HG02678 (cell line): ENCODE results near the gene DIS3L.
A peak's percentile ranks its signal among the peaks of the same experiment; 100 is the strongest.
"Not testable (repeated sequence)": the region's sequence is repeated elsewhere in the genome, so short reads cannot be mapped to it uniquely, and the experiment has no call there.

Source experiments
- ATAC-seq: cut with Tn5 transposase; IDR thresholded peaks from one replicate; pipeline ENCODE4 v1.9.1; 2021; ENCODE audit warnings: mild to moderate bottlenecking, moderate library complexity; ENCODE audit not compliant: unreplicated experiment

The DIS3L gene

DNA sequence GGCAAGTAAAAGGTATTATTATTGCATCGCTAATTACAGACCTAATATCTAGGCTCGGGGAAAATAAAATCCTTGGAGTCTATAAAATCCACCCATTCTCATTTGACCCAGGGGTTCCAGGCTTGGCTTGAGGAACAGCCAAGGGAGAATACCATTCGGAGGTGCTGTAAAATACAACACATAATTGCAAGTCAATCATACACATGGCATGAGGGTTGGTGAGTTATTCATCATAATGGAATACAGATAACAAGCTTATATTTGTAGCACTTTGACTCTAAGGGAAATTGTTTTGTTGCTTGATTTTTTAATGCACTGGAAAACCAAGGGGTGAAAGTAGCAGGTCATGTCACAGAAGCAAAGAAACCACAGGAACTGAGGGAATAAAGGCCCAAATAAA is 16.8 kb upstream of the DIS3L start:
- ATAC-seq, result no peak

- ATAC-seq, result no peak
Measured at GRCh38 chr15:66278056-66278455, 15.3 kb upstream of the DIS3L start.

DNA sequence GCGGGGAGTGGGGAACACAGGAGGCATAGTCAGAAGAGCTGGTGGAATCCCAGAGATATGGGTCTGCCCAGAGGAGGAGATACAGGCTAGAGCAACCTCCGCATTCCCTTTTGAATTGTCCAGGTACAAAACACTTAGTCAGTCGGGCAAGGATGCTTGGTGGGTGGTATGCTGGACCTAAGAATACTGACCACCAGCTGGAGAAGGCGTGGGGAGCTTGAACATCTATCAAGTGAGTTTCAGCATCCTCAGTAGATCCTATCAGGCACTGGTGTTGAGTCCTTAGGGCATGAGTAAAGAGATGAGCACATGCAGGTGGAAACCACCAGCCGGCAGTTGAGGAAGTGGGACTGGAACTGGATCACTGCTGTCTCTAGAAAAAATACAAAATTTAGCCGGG is 14.7 kb upstream of the DIS3L start:
- no peak for ATAC-seq

DNA sequence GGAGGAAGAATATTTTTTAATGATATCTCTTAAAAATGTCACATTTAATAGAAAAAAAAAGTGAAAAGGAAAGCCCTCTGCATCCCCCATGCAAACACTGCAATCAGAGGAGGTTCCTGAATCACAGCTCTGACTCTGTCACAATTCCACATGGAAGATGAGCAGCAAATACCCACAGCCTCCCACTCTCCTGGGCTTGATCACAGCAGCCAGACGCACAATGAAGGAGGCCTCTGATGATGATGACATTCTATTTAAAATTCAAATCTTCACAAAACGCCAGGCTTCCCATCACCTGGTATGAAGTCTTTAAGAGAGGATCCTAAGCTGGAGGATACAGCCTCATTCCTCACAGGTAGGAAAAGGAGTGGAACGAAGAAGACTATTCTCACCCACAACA is 9.1 kb upstream of the DIS3L start:
- no peak for ATAC-seq

DNA sequence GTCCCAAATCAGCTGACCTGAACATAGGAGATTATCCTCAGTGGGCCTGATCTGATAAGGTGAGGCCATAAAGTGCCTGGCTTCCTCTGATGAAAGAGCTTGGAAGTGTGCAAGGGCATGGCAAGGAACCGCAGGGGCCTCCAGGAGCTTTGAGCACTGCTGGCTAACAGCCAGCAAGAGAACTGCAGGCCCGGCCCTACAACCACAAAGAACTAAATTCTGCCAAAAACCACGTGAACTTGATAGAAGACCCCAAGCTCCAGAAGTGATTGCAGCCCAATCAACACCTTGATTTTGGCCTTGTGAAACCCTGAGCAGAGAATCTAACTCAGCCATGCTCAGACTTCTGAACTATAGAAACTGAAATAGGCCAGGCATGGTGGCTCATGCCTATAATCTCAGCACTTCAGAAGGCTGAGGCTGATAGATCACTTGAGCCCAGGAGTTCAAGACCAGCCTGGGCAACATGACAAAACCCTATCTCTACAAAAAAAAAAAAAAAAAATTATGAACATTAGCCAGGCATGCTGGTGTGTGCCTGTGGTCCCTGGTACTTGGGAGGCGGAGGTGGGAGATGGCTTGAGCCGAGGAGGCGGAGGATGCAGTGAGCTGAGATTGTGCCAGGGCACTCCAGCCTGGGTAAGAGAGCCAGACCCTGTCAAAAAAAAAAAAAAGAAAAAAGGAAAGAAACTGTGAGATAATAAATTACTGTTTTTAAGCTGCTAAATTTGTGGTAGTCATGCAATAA is 7.7 kb upstream of the DIS3L start:
- ATAC-seq, result no peak

DNA sequence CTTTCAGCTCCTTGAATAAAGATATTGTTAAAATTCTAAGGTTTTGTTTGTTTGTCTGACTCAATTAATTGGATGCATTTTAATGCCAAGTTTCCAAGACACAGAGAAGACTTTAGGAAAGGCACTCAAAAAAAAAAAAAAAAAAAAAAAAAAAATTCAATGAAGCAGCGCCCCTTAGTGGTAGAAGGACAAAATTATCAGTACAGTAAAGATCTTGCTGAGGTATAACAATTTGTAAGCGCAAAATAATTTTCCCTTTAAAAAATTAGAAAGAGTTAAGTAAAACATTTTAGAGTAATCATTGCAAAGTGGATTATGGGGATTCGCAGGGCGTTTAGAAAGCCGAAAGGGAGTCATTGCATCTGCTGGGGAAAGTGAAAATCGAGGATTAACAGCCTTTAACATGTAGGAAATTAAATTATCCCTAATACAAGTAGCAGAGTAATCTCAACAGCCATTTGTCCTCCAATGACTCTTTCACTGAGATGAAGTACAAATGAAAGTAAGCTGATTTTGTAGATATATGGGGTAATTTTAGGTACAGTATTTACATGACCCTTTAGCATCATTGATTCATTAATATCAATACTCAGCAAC is 5.8 kb upstream of the DIS3L start:
- no peak for ATAC-seq

DNA sequence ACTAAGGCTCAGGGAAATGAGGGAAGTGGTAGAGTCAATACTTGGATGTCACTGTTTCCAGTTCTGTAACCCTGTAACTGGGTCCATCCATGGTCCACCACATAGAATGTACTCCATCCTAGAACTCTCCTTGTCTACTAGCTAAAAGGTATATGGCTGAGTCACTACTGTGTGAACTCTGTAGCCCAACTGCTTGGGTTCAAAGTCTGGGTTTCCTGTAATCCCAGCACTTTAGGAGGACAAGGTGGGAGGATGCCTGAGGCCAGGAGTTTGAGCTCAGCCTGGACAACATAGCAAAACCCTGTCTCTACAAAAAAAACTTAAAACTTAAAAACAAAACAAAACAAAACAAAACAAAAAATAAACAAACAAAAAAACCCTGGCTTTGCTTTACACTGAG is 5.3 kb upstream of the DIS3L start:
- ATAC-seq, result no peak

DNA sequence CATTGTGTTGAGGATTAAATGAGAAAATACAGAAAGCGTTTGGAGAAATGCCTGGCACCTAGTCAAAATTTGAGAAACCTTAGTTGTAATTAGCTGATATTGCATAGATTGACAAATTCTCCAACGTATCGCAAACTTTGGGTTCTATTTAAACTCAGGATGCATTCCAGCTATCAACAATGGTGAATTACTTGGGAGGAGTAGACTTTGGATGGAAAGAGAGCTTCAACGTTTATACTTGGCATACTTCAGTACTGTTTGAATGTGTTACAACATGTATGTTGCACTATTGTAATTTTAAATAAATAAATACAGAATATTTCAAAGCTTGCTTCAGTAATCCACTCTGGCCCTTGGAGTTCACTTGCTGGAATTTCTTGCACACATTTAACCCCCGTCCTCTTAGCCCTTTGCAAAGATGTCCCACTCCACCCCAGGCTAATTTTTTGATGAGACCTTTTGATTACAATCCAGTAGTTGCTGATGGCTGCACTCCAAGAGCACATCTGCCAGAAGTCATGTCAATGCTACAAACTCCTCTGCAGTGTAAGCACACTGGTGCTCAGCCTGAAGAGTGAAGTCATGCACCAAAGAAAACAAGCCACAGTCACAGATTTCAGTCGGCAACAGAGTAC is 4.7 kb upstream of the DIS3L start:
- ATAC-seq, result no peak

GRCh38 chr15:66290007-66290406 is 3.4 kb upstream of the DIS3L start:
- ATAC-seq, result no peak

- ATAC-seq, result no peak
Measured at GRCh38 chr15:66290518-66290917, 2.9 kb upstream of the DIS3L start.

DNA sequence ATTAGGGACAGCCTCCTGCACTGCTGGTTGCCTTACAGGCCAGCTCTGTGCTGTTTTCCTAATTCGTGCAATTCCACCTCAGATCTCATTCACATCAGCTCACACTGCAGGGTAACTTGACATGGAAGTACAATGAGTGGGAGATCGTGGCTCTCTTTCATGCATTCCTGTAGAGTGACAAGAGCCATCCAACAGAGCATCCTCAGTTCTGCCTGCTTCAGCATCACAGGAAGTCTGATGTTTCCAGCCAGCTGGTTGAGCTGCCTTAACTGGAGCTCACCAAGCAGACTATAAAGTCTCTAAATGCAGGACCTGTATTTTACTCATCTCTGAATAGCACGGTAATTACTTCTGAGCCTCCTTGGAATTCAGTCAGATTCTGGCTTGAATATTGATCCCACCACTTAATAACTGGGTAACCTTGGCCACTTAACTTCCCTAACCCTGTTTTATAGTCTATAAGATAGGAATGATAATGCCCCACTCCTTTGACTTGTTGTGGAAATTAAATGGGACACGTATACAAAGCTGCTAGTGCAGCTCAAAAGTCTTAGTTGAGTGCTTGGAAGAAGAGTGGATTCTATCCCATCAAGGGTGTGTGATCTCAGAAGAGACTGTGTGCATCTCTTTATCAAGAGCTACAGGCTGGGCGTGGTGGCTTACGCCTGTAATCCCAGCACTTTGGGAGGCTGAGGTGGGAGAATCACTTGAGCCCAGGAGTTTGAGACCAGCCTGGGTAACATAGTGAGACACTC is 1.4 kb upstream of the DIS3L start:
- ATAC-seq, result no peak

GRCh38 chr15:66292571-66293418 is 573 bp upstream of the DIS3L start:
- no peak for ATAC-seq

DNA sequence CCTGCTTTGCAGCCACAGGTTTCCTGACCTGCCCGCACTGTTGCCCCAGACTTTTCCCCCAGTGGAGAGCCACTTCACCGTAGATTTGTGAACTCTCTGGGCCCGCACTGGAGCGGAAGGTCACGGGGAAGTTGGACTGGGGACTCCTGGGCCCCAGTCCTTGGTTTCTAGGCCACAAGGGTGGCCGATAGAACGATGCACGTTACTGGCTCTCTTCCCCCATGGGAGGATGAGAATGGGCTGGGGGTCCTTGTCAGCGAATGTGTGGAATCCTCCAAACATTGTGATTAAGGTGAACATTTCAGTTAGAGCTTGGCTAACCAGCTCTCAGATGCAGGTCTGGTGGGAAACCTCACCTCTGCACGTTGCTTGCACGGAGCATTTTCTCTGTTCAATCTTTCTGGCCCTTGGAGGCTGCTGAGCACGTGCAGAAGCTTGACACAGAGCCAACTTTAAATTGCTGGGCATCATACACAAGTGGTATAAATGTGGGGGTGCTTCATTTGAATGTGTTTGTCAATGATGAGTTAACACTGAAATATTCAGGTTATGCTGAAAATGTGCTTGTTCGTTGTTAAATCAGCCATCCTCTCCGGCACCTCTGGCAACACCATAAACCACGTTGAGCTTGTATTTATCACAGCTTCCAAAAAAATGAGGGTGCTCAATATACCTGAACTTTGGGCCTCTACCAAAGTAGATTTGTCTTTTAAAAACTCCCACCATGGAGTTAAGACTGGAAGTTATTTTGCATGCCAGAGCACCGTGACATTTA is 976 bp downstream of the DIS3L start:
- peak; percentile 27 for ATAC-seq

DNA sequence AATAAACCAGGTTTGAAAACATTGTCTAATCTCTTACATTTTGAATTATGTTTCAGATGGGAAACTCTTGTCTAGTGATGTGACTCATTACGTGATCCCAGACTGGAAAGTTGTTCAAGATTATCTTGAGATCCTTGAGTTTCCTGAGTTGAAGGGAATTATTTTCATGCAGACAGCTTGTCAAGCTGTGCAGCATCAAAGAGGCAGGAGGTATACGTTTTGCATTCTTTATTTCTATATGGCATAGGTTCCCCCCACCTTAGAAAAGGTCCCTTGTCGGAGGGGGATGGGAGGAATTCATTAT is 1.5 kb downstream of the DIS3L start:
- ATAC-seq, result no peak

GRCh38 chr15:66296186-66296585 is 2.8 kb downstream of the DIS3L start:
- ATAC-seq, result no peak

DNA sequence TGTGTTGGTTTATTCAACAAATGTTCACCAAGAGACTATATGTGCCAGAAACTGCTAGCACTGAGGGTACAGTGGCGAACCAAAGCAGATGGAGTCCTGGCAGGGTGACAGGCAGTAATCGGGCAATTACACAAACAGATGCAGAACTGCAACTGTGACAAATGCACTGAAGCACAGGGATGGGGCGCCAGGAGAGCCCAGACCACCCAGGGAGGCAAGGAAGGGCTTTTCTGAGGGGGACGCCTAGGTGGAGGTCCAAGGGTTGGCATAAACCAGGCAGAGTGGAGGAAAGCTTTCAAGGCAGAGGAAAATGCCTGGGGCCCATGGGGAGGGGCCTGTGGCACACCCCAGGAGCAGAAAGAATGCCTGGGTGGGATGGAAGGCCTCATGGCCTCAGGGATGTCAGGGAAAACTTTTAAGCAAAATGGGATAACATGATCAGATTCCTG is 5.5 kb downstream of the DIS3L start:
- ATAC-seq, result no peak

DNA sequence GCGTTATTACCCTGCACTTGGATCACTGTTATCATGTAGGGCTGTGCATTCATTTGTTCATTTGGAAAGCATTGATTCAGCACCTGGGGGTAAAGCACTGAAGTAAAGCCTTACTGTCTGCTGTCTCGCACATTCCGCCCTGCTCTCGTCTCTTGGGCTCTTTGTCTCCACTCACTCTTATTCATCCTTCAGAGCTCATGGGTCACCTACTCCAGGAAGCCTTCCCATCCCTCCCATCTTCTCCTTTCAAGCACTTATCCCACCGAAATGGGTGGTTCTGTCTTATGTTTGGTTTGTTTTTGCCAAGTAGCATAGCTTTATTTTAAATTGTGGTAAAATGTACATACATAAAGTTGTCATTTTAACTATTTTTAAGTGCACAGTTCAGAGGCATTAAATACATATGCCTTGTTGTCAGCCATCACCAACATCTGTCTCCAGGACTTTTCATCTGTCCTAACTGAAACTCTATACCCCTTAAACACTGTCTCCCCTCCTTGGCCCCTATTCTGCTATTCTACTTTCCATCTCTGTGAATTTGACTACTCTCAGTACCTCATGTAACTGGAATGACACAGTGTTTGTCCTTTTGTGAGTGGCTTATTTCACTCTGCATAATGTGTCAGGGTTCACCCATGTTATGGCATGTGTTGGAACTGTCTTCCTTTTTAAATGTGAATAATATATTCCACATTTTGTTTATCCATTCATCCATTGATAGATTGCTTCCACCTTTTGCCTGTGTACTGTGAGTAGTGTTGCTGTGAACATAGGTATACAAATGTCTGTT is 9.3 kb downstream of the DIS3L start:
- ATAC-seq, result no peak

DNA sequence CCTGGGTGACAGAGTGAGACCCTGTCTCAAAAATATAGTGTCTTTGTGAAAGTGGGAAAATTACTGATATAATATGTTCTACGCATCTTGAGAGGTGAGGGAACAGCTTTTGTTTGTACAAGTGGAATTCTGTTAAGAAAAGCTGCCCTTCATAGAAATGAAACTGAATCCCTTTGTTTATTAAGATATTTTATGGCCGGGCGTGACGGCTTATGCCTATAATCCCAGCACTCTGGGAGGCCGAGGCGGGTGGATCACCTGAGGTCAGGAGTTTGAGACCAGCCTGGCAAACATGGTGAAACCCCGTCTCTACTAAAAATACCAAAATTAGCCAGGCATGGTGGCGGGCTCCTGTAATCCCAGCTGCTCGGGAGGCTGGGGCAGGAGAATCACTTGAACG is 11.1 kb downstream of the DIS3L start:
- not testable (repeated sequence) for ATAC-seq

DNA sequence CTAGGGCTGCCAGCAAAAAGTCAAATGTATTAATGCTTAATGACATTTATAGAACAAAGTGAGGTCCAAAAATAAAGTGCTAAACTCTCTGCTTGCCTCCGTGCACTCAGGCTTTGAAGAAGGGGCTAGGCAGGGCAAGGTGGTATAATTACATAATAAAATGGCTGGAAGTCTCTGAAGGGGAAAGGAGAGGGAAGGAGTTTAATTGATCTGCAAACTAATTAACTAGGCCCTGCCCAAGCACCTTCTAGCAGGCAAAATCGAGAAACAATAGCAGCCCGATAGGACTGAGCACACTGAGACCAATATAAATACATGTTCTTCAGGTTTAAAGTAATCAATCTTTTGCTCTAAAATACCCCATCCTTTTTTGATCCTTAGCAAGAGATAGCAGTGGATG is 13.0 kb downstream of the DIS3L start:
- ATAC-seq, result no peak
